WTC11 (cell line): ENCODE results near the gene STUM. TPM values are rescaled to one million over a fixed set of nuclear protein-coding genes. Genes with fewer than 3 reads are reported as not detected.

Experiments used
- ATAC-seq: fragments of 200-7000 bp; cut with Tn5 transposase; 2 replicates; pipeline ENCODE4 v1.10.0; 2021; ENCODE audit warnings: mild to moderate bottlenecking, moderate library complexity
- CTCF ChIA-PET: fragments of 300-600 bp; sonication (Branson Sonifier 250); formaldehyde crosslinking; loops from one replicate; lab custom pipeline; 2021; ENCODE audit warnings: antibody characterized with exemption; lab: Charles Lee
- POLR2A ChIA-PET: fragments of 350-600 bp; sonication (Branson Sonifier 250); formaldehyde crosslinking; loops from one replicate; lab custom pipeline; 2021; ENCODE audit warnings: antibody characterized with exemption; lab: Charles Lee
- DNase-seq: peaks from one replicate; pipeline ENCODE4 v3.0.0; 2021; ENCODE audit warnings: low spot score
- H3K27ac Mint-ChIP-seq: 2 replicates; pipeline ENCODE4 v1.8.0; 2021; ENCODE audit warnings: mixed read lengths
- H3K27me3 Mint-ChIP-seq: 2 replicates; pipeline ENCODE4 v1.8.0; 2021; ENCODE audit warnings: low read depth, mild to moderate bottlenecking, moderate library complexity, mixed read lengths
- H3K36me3 Mint-ChIP-seq: 2 replicates; pipeline ENCODE4 v1.8.0; 2021; ENCODE audit warnings: mixed read lengths
- H3K4me1 Mint-ChIP-seq: 2 replicates; pipeline ENCODE4 v1.8.0; 2022; ENCODE audit warnings: mixed read lengths
- H3K4me3 Mint-ChIP-seq: 2 replicates; pipeline ENCODE4 v1.8.0; 2021; ENCODE audit warnings: mild to moderate bottlenecking, moderate library complexity, mixed read lengths
- H3K9me3 Mint-ChIP-seq: 2 replicates; pipeline ENCODE4 v1.8.0; 2021; ENCODE audit warnings: mixed read lengths
- AR ChIP-seq: fragments of 250-450 bp; sonication (Bioruptor Pico); IDR thresholded peaks from 2 replicates; pipeline ENCODE4 v1.9.0; 2021; ENCODE audit warnings: mild to moderate bottlenecking
- GABPB1 ChIP-seq: sonication (generic); formaldehyde crosslinking; IDR thresholded peaks from 2 replicates; pipeline ENCODE4 v1.8.1; 2023; ENCODE audit warnings: mild to moderate bottlenecking, missing genetic modification reagents
- GRHL2 ChIP-seq: fragments of 250-450 bp; sonication (Bioruptor Pico); IDR thresholded peaks from 2 replicates; pipeline ENCODE4 v1.8.0; 2022; ENCODE audit warnings: mild to moderate bottlenecking, moderate library complexity; ENCODE audit not compliant: insufficient replicate concordance, severe bottlenecking
- GTF2I ChIP-seq: fragments of 250-450 bp; sonication (Bioruptor Pico); conservative IDR thresholded peaks from 2 replicates; pipeline ENCODE4 v1.4.0; 2021; ENCODE audit warnings: mild to moderate bottlenecking
- HMGXB4 ChIP-seq: sonication (generic); formaldehyde crosslinking; IDR thresholded peaks from 2 replicates; pipeline ENCODE4 v1.8.1; 2023; ENCODE audit warnings: mild to moderate bottlenecking, moderate library complexity, missing genetic modification reagents
- MXD4 ChIP-seq: fragments of 250-450 bp; sonication (Bioruptor Pico); IDR thresholded peaks from 2 replicates; pipeline ENCODE4 v1.8.0; 2021; ENCODE audit warnings: mild to moderate bottlenecking, moderate library complexity, borderline replicate concordance
- NFATC4 ChIP-seq: fragments of 250-450 bp; sonication (Bioruptor Pico); IDR thresholded peaks from 2 replicates; pipeline ENCODE4 v1.9.0; 2021; ENCODE audit warnings: mild to moderate bottlenecking
- SMAD3 ChIP-seq: sonication (generic); formaldehyde crosslinking; IDR thresholded peaks from 2 replicates; pipeline ENCODE4 v1.8.0; 2022; ENCODE audit warnings: missing genetic modification reagents, mild to moderate bottlenecking, borderline replicate concordance
- STAT6 ChIP-seq: sonication (generic); formaldehyde crosslinking; conservative IDR thresholded peaks from 2 replicates; pipeline ENCODE4 v1.8.1; 2023; ENCODE audit warnings: mild to moderate bottlenecking, low read depth, missing genetic modification reagents, moderate library complexity
- TEAD4 ChIP-seq: sonication (generic); formaldehyde crosslinking; IDR thresholded peaks from 2 replicates; pipeline ENCODE4 v1.8.0; 2022; ENCODE audit warnings: mild to moderate bottlenecking, missing genetic modification reagents
- ZBTB21 ChIP-seq: sonication (generic); formaldehyde crosslinking; IDR thresholded peaks from 2 replicates; pipeline ENCODE4 v1.8.1; 2023; ENCODE audit warnings: mild to moderate bottlenecking, missing genetic modification reagents, borderline replicate concordance
- ZNF219 ChIP-seq: sonication (generic); formaldehyde crosslinking; IDR thresholded peaks from 2 replicates; pipeline ENCODE4 v1.8.0; 2023; ENCODE audit warnings: missing genetic modification reagents, mild to moderate bottlenecking, borderline replicate concordance
- ZNF281 ChIP-seq: sonication (generic); formaldehyde crosslinking; IDR thresholded peaks from 2 replicates; pipeline ENCODE4 v1.8.0; 2023; ENCODE audit warnings: mild to moderate bottlenecking, missing genetic modification reagents
- ZNF671 ChIP-seq: fragments of 250-450 bp; sonication (Bioruptor Pico); IDR thresholded peaks from 2 replicates; pipeline ENCODE4 v1.8.0; 2021; ENCODE audit warnings: mild to moderate bottlenecking
- total RNA-seq: library from RNA; stranded (reverse); gene quantifications from 3 replicates; pipeline ENCODE4 v1.2.3, GENCODE V29; 2021
- TF ChIP-seq, protein P1 (sequence below): sonication (generic); formaldehyde crosslinking; IDR thresholded peaks from 2 replicates; pipeline ENCODE4 v1.8.1; 2023; ENCODE audit warnings: mild to moderate bottlenecking, missing genetic modification reagents
- TF ChIP-seq, protein P2 (sequence below): sonication (generic); formaldehyde crosslinking; IDR thresholded peaks from 2 replicates; pipeline ENCODE4 v1.8.0; 2022; ENCODE audit warnings: mild to moderate bottlenecking, missing genetic modification reagents
- TF ChIP-seq, protein P3 (sequence below): fragments of 250-450 bp; sonication (Bioruptor Pico); IDR thresholded peaks from 2 replicates; pipeline ENCODE4 v2.1.2; 2022; ENCODE audit warnings: mild to moderate bottlenecking, moderate library complexity

The STUM gene
- total RNA-seq, 1 experiment from 2014 or later: 2.5 TPM

GRCh38 chr1:226615876-226616275 lies 67.3 kb downstream of the STUM start:
- ChIA-PET CTCF (interaction anchor here (2.6 kb wide), 1 partner anchor 10 kb away, joined by 9 read pairs; no protein-coding TSS in a partner anchor), POLR2A (no interaction called here)
- Mint-ChIP-seq H3K4me1 (no peaks in the 10 kb centered on the region), H3K36me3 (no peaks in the 10 kb centered on the region), H3K27me3 (peaks cover 4% of the 10 kb centered on the region), H3K9me3 (peaks cover 34% of the 10 kb centered on the region), H3K4me3 (no peak overlapping the region), H3K27ac (no peak overlapping the region)
- ATAC-seq (no peak), DNase-seq (no peak)
- TF ChIP-seq NFATC4 (CRISPR knock-in tag): no peak
- TF ChIP-seq ZNF219: no peak
- no peak for TF ChIP-seq MXD4 (CRISPR knock-in tag)

DNA sequence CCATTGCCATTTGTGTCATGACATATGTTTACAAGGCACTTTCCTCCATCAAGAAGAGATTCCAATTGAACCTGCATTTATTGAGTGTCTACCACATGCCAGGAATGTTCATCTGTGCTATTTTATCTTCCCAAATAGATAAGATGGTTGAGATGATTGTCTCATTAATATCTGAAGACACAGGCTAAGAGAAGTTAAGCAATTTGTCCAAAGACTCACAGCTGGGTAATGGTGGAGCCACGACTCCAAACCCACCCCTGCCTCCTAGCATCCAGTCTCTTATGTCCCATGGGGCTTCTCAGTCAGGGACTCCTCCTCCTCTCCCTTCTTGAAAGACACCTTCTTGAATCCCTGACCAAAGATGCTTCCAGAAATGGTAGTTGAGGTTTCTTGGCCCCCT lies 68.1 kb downstream of the STUM start:
- no peak for DNase-seq
- ATAC-seq: no peak
- peaks cover 8% of the 10 kb centered on the region for H3K27me3 Mint-ChIP-seq
- H3K36me3 Mint-ChIP-seq: no peaks in the 10 kb centered on the region
- no peak overlapping the region for H3K27ac Mint-ChIP-seq
- H3K9me3 Mint-ChIP-seq: peaks cover 34% of the 10 kb centered on the region
- H3K4me1 Mint-ChIP-seq: no peaks in the 10 kb centered on the region
- TF ChIP-seq, protein P1, sequence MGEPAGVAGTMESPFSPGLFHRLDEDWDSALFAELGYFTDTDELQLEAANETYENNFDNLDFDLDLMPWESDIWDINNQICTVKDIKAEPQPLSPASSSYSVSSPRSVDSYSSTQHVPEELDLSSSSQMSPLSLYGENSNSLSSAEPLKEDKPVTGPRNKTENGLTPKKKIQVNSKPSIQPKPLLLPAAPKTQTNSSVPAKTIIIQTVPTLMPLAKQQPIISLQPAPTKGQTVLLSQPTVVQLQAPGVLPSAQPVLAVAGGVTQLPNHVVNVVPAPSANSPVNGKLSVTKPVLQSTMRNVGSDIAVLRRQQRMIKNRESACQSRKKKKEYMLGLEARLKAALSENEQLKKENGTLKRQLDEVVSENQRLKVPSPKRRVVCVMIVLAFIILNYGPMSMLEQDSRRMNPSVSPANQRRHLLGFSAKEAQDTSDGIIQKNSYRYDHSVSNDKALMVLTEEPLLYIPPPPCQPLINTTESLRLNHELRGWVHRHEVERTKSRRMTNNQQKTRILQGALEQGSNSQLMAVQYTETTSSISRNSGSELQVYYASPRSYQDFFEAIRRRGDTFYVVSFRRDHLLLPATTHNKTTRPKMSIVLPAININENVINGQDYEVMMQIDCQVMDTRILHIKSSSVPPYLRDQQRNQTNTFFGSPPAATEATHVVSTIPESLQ (CRISPR knock-in tag): no peak
- no peak for TF ChIP-seq ZNF671
- no peak for TF ChIP-seq SMAD3
- TF ChIP-seq GABPB1: no peak
- TF ChIP-seq, protein P2, sequence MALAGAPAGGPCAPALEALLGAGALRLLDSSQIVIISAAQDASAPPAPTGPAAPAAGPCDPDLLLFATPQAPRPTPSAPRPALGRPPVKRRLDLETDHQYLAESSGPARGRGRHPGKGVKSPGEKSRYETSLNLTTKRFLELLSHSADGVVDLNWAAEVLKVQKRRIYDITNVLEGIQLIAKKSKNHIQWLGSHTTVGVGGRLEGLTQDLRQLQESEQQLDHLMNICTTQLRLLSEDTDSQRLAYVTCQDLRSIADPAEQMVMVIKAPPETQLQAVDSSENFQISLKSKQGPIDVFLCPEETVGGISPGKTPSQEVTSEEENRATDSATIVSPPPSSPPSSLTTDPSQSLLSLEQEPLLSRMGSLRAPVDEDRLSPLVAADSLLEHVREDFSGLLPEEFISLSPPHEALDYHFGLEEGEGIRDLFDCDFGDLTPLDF (CRISPR knock-in tag): no peak
- TF ChIP-seq, protein P3, sequence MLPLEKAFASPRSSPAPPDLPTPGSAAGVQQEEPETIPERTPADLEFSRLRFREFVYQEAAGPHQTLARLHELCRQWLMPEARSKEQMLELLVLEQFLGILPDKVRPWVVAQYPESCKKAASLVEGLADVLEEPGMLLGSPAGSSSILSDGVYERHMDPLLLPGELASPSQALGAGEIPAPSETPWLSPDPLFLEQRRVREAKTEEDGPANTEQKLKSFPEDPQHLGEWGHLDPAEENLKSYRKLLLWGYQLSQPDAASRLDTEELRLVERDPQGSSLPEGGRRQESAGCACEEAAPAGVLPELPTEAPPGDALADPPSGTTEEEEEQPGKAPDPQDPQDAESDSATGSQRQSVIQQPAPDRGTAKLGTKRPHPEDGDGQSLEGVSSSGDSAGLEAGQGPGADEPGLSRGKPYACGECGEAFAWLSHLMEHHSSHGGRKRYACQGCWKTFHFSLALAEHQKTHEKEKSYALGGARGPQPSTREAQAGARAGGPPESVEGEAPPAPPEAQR (CRISPR knock-in tag): no peak
- TF ChIP-seq GTF2I: no peak
- TF ChIP-seq HMGXB4 (CRISPR knock-in tag): no peak
- CTCF ChIA-PET: interaction anchor here (1.0 to 2.6 kb wide), 2 partner anchors 8 to 10 kb away, joined by 3 to 9 read pairs; no protein-coding TSS in a partner anchor
- H3K4me3 Mint-ChIP-seq: no peak overlapping the region
- POLR2A ChIA-PET: no interaction called here

- Mint-ChIP-seq H3K4me1 (no peaks in the 10 kb centered on the region), H3K4me3 (no peak overlapping the region), H3K36me3 (no peaks in the 10 kb centered on the region), H3K27me3 (peaks cover 8% of the 10 kb centered on the region), H3K9me3 (peaks cover 34% of the 10 kb centered on the region), H3K27ac (no peak overlapping the region)
- no peak for DNase-seq
- ATAC-seq: no peak
- ChIA-PET CTCF (interaction anchor here (0.6 to 2.6 kb wide), 3 partner anchors 8 to 54 kb away, joined by 3 to 9 read pairs (median 5); no protein-coding TSS in a partner anchor), POLR2A (no interaction called here)
- TF ChIP-seq ZNF281 (no peak), TEAD4 (CRISPR knock-in tag) (no peak), STAT6 (CRISPR knock-in tag) (no peak), GRHL2 (CRISPR knock-in tag) (no peak), AR (no peak), ZBTB21 (CRISPR knock-in tag) (no peak)
Measured at GRCh38 chr1:226617109-226617508, 68.5 kb downstream of the STUM start.
